Calu3 (cell line): ENCODE results near the gene BACH2. TPM values are rescaled to one million over a fixed set of nuclear protein-coding genes. Genes with fewer than 3 reads are reported as not detected.
"Not testable (repeated sequence)": the region's sequence is repeated elsewhere in the genome, so short reads cannot be mapped to it uniquely, and the experiment has no call there.

Source experiments
- BruUV-seq: library from RNA; stranded (reverse); fragments of 400-500 nt; replicated peaks from 2 replicates; lab custom pipeline; 2021; lab: Mats Ljungman, UMichigan
- CTCF ChIA-PET: fragments of 300-600 bp; sonication (Branson Sonifier 250); formaldehyde crosslinking; loops from one replicate; lab custom pipeline; 2022; ENCODE audit warnings: antibody characterized with exemption; lab: Charles Lee
- DNase-seq: peaks from one replicate; pipeline ENCODE4 v3.0.0; 2022
- H3K27ac Mint-ChIP-seq: one replicate; pipeline ENCODE4 v1.8.0; 2022; ENCODE audit warnings: mixed read lengths; ENCODE audit not compliant: unreplicated experiment
- H3K27me3 Mint-ChIP-seq: one replicate; pipeline ENCODE4 v1.8.0; 2022; ENCODE audit warnings: mixed read lengths; ENCODE audit not compliant: unreplicated experiment
- H3K36me3 Mint-ChIP-seq: one replicate; pipeline ENCODE4 v1.8.0; 2022; ENCODE audit warnings: mild to moderate bottlenecking, moderate library complexity, mixed read lengths; ENCODE audit not compliant: insufficient read depth, unreplicated experiment
- H3K4me1 Mint-ChIP-seq: one replicate; pipeline ENCODE4 v1.8.0; 2022; ENCODE audit warnings: mild to moderate bottlenecking, low read depth, mixed read lengths; ENCODE audit not compliant: unreplicated experiment
- H3K4me3 Mint-ChIP-seq: one replicate; pipeline ENCODE4 v1.8.0; 2022; ENCODE audit warnings: mild to moderate bottlenecking, low read depth, moderate library complexity, mixed read lengths; ENCODE audit not compliant: unreplicated experiment
- H3K9me3 Mint-ChIP-seq: one replicate; pipeline ENCODE4 v1.8.0; 2022; ENCODE audit warnings: low read depth, mixed read lengths; ENCODE audit not compliant: unreplicated experiment
- CTCF ChIP-seq: fragments of 200-600 bp; IDR thresholded peaks from one replicate; pipeline ENCODE4 v1.8.0; 2022; ENCODE audit warnings: antibody characterized with exemption; ENCODE audit not compliant: unreplicated experiment
- intact Hi-C: fragments of 100-400 bp; cut with micrococcal nuclease; formaldehyde crosslinking; loops from one replicate; pipeline ENCODE4 v1.10.0; 2022; ENCODE audit not compliant: unreplicated experiment
- total RNA-seq: library from RNA; stranded (reverse); gene quantifications from 2 replicates; pipeline ENCODE4 v1.2.3, GENCODE V29; 2022

BACH2 gene
- total RNA-seq, 1 experiment from 2014 or later: 7.2 TPM

GRCh38 chr6:89917216-89917615, 379.4 kb downstream of the BACH2 start:
- H3K4me1 Mint-ChIP-seq: no peaks in the 10 kb centered on the region
- no TSS peak for BruUV-seq
- TF ChIP-seq CTCF: no peak
- no peaks in the 10 kb centered on the region for H3K27me3 Mint-ChIP-seq
- intact Hi-C loops: no loop called here
- H3K4me3 Mint-ChIP-seq: no peak overlapping the region
- CTCF ChIA-PET: no interaction called here
- H3K27ac Mint-ChIP-seq: no peak overlapping the region
- no peaks in the 10 kb centered on the region for H3K9me3 Mint-ChIP-seq
- no peaks in the 10 kb centered on the region for H3K36me3 Mint-ChIP-seq
- no peak for DNase-seq

- TF ChIP-seq CTCF: no peak
- CTCF ChIA-PET: no interaction called here
- Mint-ChIP-seq H3K4me3 (no peak overlapping the region), H3K9me3 (no peaks in the 10 kb centered on the region), H3K27me3 (no peaks in the 10 kb centered on the region), H3K4me1 (no peaks in the 10 kb centered on the region), H3K27ac (no peak overlapping the region), H3K36me3 (no peaks in the 10 kb centered on the region)
- DNase-seq: no peak
- intact Hi-C loops: no loop called here
- BruUV-seq: no TSS peak
Observed at GRCh38 chr6:89916136-89916920, 380.3 kb downstream of the BACH2 start.

- Mint-ChIP-seq H3K4me3 (no peak overlapping the region), H3K4me1 (no peaks in the 10 kb centered on the region), H3K9me3 (no peaks in the 10 kb centered on the region), H3K27ac (no peak overlapping the region), H3K36me3 (no peaks in the 10 kb centered on the region), H3K27me3 (no peaks in the 10 kb centered on the region)
- TF ChIP-seq CTCF: no peak
- CTCF ChIA-PET: interaction anchor here (0.6 to 0.7 kb wide), 2 partner anchors 11 to 27 kb away, joined by 9 read pairs; no protein-coding TSS in a partner anchor
- DNase-seq: no peak
- no TSS peak for BruUV-seq
- intact Hi-C loops: no loop called here
Observed at GRCh38 chr6:89910902-89911240, 385.8 kb downstream of the BACH2 start.

- H3K27me3 Mint-ChIP-seq, BruUV-seq, CTCF ChIA-PET, H3K4me3 Mint-ChIP-seq, H3K36me3 Mint-ChIP-seq, H3K27ac Mint-ChIP-seq, intact Hi-C loops, H3K9me3 Mint-ChIP-seq, H3K4me1 Mint-ChIP-seq, DNase-seq: not testable (repeated sequence)
Observed at GRCh38 chr6:89910001-89910901, 386.4 kb downstream of the BACH2 start.
